GM12891 (cell line): ENCODE results near the gene HLA-DOA.

ENCODE experiments used
- POLR2A ChIP-seq: IDR thresholded peaks from 2 replicates; pipeline ENCODE4 v1.6.1; 2011; ENCODE audit warnings: low read depth, low read length, control low read depth
- POLR2AphosphoS5 ChIP-seq: IDR thresholded peaks from 2 replicates; pipeline ENCODE4 v1.6.1; 2011; ENCODE audit warnings: low read depth, low read length, control low read depth

- TF ChIP-seq POLR2AphosphoS5 (no peak), POLR2A (no peak)
Observed at GRCh38 chr6:33049323-33050013, 40.1 kb upstream of the HLA-DOA start.
